Endothelial cell of umbilical vein (primary cell): Measurements from ENCODE around the gene PHLDB2. TPM values are rescaled to one million over a fixed set of nuclear protein-coding genes. Genes with fewer than 3 reads are reported as not detected.

Source experiments
- BruUV-seq: library from RNA; stranded (reverse); fragments of 400-500 nt; replicated peaks from 2 replicates; lab custom pipeline; 2021; lab: Mats Ljungman, UMichigan
- CTCF ChIA-PET: fragments of 300-600, 350-600 bp; sonication (Branson Sonifier 250); formaldehyde crosslinking; loops from one replicate; lab custom pipeline; 2021; ENCODE audit warnings: antibody characterized with exemption, inconsistent platforms; lab: Charles Lee
- POLR2A ChIA-PET: fragments of 300-600, 350-600 bp; sonication (Branson Sonifier 250); formaldehyde crosslinking; loops from one replicate; lab custom pipeline; 2021; ENCODE audit warnings: antibody characterized with exemption, inconsistent platforms; lab: Charles Lee
- DNase-seq: peaks from one replicate; pipeline ENCODE4 v3.0.0-alpha.2; 2011; ENCODE audit warnings: low read depth, low spot score
- FAIRE-seq: peaks from 2 replicates; lab custom pipeline; 2011; peaks lifted over from hg19 to GRCh38; lab: Jason Lieb, UNC
- H2AFZ ChIP-seq: 2 replicates; pipeline ENCODE4 v1.6.0; 2012; ENCODE audit warnings: low read depth, low read length, control low read depth, inconsistent platforms
- H3K27ac ChIP-seq: 2 replicates; pipeline ENCODE4 v1.5.1; 2011; ENCODE audit warnings: low read depth, mild to moderate bottlenecking, control low read depth, low read length, moderate library complexity; ENCODE audit not compliant: insufficient read depth
- H3K27me3 ChIP-seq, 2 experiments: 2 replicates each; pipeline versions ENCODE4 v1.6.0 to v1.6.1; 2011; ENCODE audit warnings: low read length in 2 of 2, mixed read lengths in 1 of 2; ENCODE audit not compliant: control insufficient read depth in 2 of 2, insufficient read depth in 2 of 2
- H3K36me3 ChIP-seq, 2 experiments: 2 replicates in 1 of 2; 3 replicates in 1 of 2; pipeline ENCODE4 v1.5.1; 2011; ENCODE audit warnings: low read length in 2 of 2, mild to moderate bottlenecking in 1 of 2, moderate library complexity in 1 of 2; ENCODE audit not compliant: control insufficient read depth in 2 of 2, insufficient read depth in 2 of 2; ENCODE audit errors: extremely low read depth in 1 of 2
- H3K4me1 ChIP-seq: 3 replicates; pipeline ENCODE4 v1.5.1; 2011; ENCODE audit warnings: mild to moderate bottlenecking, low read length; ENCODE audit not compliant: control insufficient read depth, insufficient read depth; ENCODE audit errors: extremely low read depth
- H3K4me2 ChIP-seq: 2 replicates; pipeline ENCODE4 v1.6.1; 2011; ENCODE audit warnings: low read length, control low read depth, mixed read lengths; ENCODE audit not compliant: insufficient read depth
- H3K4me3 ChIP-seq, 3 experiments: fragments of 200-600 bp in 1 of 3; sonication (generic), shearing (Covaris generic) in 1 of 3; replicated peaks in 1 of 3; 2 replicates each; pipeline ENCODE4 v1.5.1; 2011 to 2016; ENCODE audit warnings: control low read depth in 3 of 3, low read length in 3 of 3, mild to moderate bottlenecking in 2 of 3, inconsistent platforms in 1 of 3, low read depth in 1 of 3, moderate library complexity in 1 of 3; ENCODE audit not compliant: insufficient read depth in 1 of 3
- H3K79me2 ChIP-seq: 2 replicates; pipeline ENCODE4 v1.6.0; 2012; ENCODE audit warnings: low read length, inconsistent platforms; ENCODE audit not compliant: control insufficient read depth, insufficient read depth
- H3K9ac ChIP-seq: replicated peaks from 2 replicates; pipeline ENCODE3; 2011; ENCODE audit warnings: low read length, control low read depth; ENCODE audit not compliant: insufficient read depth; ENCODE audit errors: extremely low read depth
- H3K9me1 ChIP-seq: replicated peaks from 3 replicates; pipeline ENCODE4 v1.6.0; 2011; ENCODE audit warnings: mild to moderate bottlenecking, low read length; ENCODE audit not compliant: control insufficient read depth, insufficient read depth; ENCODE audit errors: extremely low read depth
- H3K9me3 ChIP-seq: replicated peaks from 2 replicates; pipeline ENCODE4 v1.5.1; 2012; ENCODE audit warnings: low read length, inconsistent platforms; ENCODE audit not compliant: control insufficient read depth, insufficient read depth
- H4K20me1 ChIP-seq: replicated peaks from 2 replicates; pipeline ENCODE3; 2011; ENCODE audit warnings: mild to moderate bottlenecking, low read length; ENCODE audit not compliant: control insufficient read depth, insufficient read depth; ENCODE audit errors: extremely low read depth
- CTCF ChIP-seq, 2 donors: IDR thresholded peaks; 1 replicate in 1 of 2; 2 replicates in 1 of 2; pipeline ENCODE4 v1.5.1; 2011; ENCODE audit warnings: low read length in 2 of 2, mild to moderate bottlenecking in 2 of 2, moderate library complexity in 2 of 2, control low read depth in 1 of 2, inconsistent platforms in 1 of 2, low read depth in 1 of 2; ENCODE audit not compliant: insufficient read depth in 1 of 2; ENCODE audit errors: extremely low read depth in 1 of 2
- EZH2 ChIP-seq: IDR thresholded peaks from 2 replicates; pipeline ENCODE4 v1.6.1; 2012; ENCODE audit warnings: borderline replicate concordance, low read depth, mild to moderate bottlenecking, moderate library complexity, low read length, inconsistent platforms; ENCODE audit not compliant: severe bottlenecking
- FOS ChIP-seq: IDR thresholded peaks from 2 replicates; pipeline ENCODE4 v1.6.1; 2011; ENCODE audit warnings: mild to moderate bottlenecking, low read length, moderate library complexity, borderline replicate concordance; ENCODE audit not compliant: insufficient read depth
- GATA2 ChIP-seq: IDR thresholded peaks from 2 replicates; pipeline ENCODE4 v1.7.0; 2011; ENCODE audit warnings: low read depth, mild to moderate bottlenecking, moderate library complexity, mixed read lengths, low read length; ENCODE audit not compliant: insufficient read length, insufficient read depth
- JUN ChIP-seq: IDR thresholded peaks from 2 replicates; pipeline ENCODE4 v1.6.1; 2011; ENCODE audit warnings: borderline replicate concordance, low read depth; ENCODE audit not compliant: insufficient read length, insufficient read depth
- MAX ChIP-seq: IDR thresholded peaks from 2 replicates; pipeline ENCODE4 v1.6.1; 2011; ENCODE audit not compliant: insufficient read depth, insufficient read length
- MYC ChIP-seq: IDR thresholded peaks from one replicate; pipeline ENCODE4 v1.6.1; 2011; ENCODE audit warnings: mild to moderate bottlenecking, low read depth, low read length
- POLR2A ChIP-seq: IDR thresholded peaks from 2 replicates; pipeline ENCODE4 v1.6.1; 2012; ENCODE audit warnings: low read depth, mild to moderate bottlenecking, control low read depth, low read length
- POLR2AphosphoS5 ChIP-seq: IDR thresholded peaks from 2 replicates; pipeline ENCODE4 v1.6.1; 2012; ENCODE audit warnings: low read depth, mild to moderate bottlenecking, control low read depth, low read length, moderate library complexity; ENCODE audit not compliant: insufficient read depth
- dilution Hi-C: fragments of 300-500 bp; cut with MboI; formaldehyde crosslinking; loops from one replicate; pipeline ENCODE4 v1.15.0; 2019; ENCODE audit warnings: low sequenced_read_pairs; ENCODE audit not compliant: extremely low pct_ligation_motif_present
- intact Hi-C: fragments of 100-400 bp; cut with micrococcal nuclease; formaldehyde crosslinking; loops from one replicate; pipeline ENCODE4 v1.10.0; 2022
- polyA plus RNA-seq, 4 experiments: library from polyadenylated mRNA; depleted of rRNA in 3 of 4; stranded (reverse) in 3 of 4; unstranded in 1 of 4; fragments of >200 nt; gene quantifications; 2 replicates each; pipeline versions ENCODE4 v1.2.1 to v1.2.3, GENCODE V29; 2011 to 2012; ENCODE audit warnings: missing spikeins in 1 of 4
- total RNA-seq: library from RNA; stranded (reverse); gene quantifications from 2 replicates; pipeline ENCODE4 v1.2.3, GENCODE V29; 2021

The PHLDB2 gene
- total and polyA plus RNA-seq, 2 donors (not counting 3 experiments of a cell fraction or from before 2014, with no cell fraction given), result 22.4 to 104 TPM

GRCh38 chr3:111846717-111847116 is 12.3 kb upstream of the PHLDB2 start:
- Histone ChIP-seq H2AFZ (no peak overlapping the region), H3K27me3 (no peaks in the 10 kb centered on the region), H3K27ac (peak overlapping the region; percentile 78), H3K36me3 (no peaks in the 10 kb centered on the region), H3K4me2 (peak overlapping the region; percentile 58), H4K20me1 (no peaks in the 10 kb centered on the region), H3K79me2 (no peaks in the 10 kb centered on the region), H3K9ac (peak overlapping the region; percentile 14), H3K9me3 (no peaks in the 10 kb centered on the region), H3K9me1 (no peaks in the 10 kb centered on the region), H3K4me1 (peaks cover 46% of the 10 kb centered on the region), H3K4me3 (peak overlapping the region in 1 of 3 experiments; percentile 11)
- FAIRE-seq (peak; percentile 59), DNase-seq (peak; percentile 83)
- POLR2A ChIA-PET, result interaction anchor here (1.0 kb wide), 1 partner anchor 14 kb away, joined by 4 read pairs; no protein-coding TSS in a partner anchor
- CTCF ChIA-PET, result interaction anchor here (1.4 to 2.4 kb wide), 4 partner anchors 13 to 129 kb away, joined by 5 to 18 read pairs (median 6); partner anchors contain the start of gene PHLDB2
- dilution Hi-C loops (no loop called here), intact Hi-C loops (loop anchor here (1.0 kb wide), 1 partner anchor 19 kb away; no protein-coding TSS in a partner anchor)
- no TSS peak for BruUV-seq
- no peak for TF ChIP-seq MYC
- no peak for TF ChIP-seq MAX
- TF ChIP-seq FOS, result peak; percentile 94
- no peak for TF ChIP-seq CTCF (IDR thresholded peaks at IDR 0.05; ENCODE audit: extremely low read depth in 1 of 2, insufficient read depth in 1 of 2, low read depth in 1 of 2, low read length in 2 of 2)
- peak; percentile 96 for TF ChIP-seq JUN
- TF ChIP-seq GATA2, result peak; percentile 55
- TF ChIP-seq POLR2AphosphoS5, result peak; percentile 65
- no peak for TF ChIP-seq POLR2A
- TF ChIP-seq EZH2, result no peak
